Neural cell (in vitro differentiated cells): ENCODE measurements around the gene TSPAN11. TPM values are rescaled to one million over a fixed set of nuclear protein-coding genes. Genes with fewer than 3 reads are reported as not detected.

Source experiments
- H2AFZ ChIP-seq: fragments of 200-600, 300-800 bp; sonication (generic), shearing (Covaris generic); 2 replicates; pipeline ENCODE4 v1.6.0; 2014; ENCODE audit warnings: low read depth, mild to moderate bottlenecking, antibody characterized with exemption, low read length, moderate library complexity
- H3F3A ChIP-seq: fragments of 200-600 bp; shearing (Covaris generic); 2 replicates; pipeline ENCODE4 v1.6.1; 2016; ENCODE audit warnings: mild to moderate bottlenecking, moderate library complexity, mixed read lengths, antibody characterized with exemption, low read length; ENCODE audit not compliant: insufficient read depth, poor library complexity, severe bottlenecking
- H3K27ac ChIP-seq: fragments of 200-600, 300-800 bp; sonication (generic), shearing (Covaris generic); 2 replicates; pipeline ENCODE4 v1.5.1; 2014; ENCODE audit warnings: mild to moderate bottlenecking, low read length, moderate library complexity
- H3K27me3 ChIP-seq: fragments of 300-800, 200-600 bp; sonication (generic), shearing (Covaris generic); 2 replicates; pipeline ENCODE4 v1.6.0; 2014; ENCODE audit warnings: mild to moderate bottlenecking, low read depth, low read length, moderate library complexity; ENCODE audit not compliant: insufficient read depth
- H3K36me3 ChIP-seq: fragments of 300-800, 200-600 bp; sonication (generic), shearing (Covaris generic); 2 replicates; pipeline ENCODE4 v1.5.1; 2014; ENCODE audit warnings: mild to moderate bottlenecking, antibody characterized with exemption, low read length, moderate library complexity; ENCODE audit not compliant: insufficient read depth
- H3K4me2 ChIP-seq: fragments of 300-800, 200-600 bp; sonication (generic), shearing (Covaris generic); 2 replicates; pipeline ENCODE4 v1.6.0; 2014; ENCODE audit warnings: mild to moderate bottlenecking, low read length
- H3K4me3 ChIP-seq: fragments of 300-800, 200-600 bp; sonication (generic), shearing (Covaris generic); 2 replicates; pipeline ENCODE4 v1.5.1; 2014; ENCODE audit warnings: mild to moderate bottlenecking, low read length, moderate library complexity
- H3K79me2 ChIP-seq: fragments of 200-600 bp; shearing (Covaris generic); replicated peaks from 2 replicates; pipeline ENCODE4 v1.6.0; 2014; ENCODE audit warnings: mild to moderate bottlenecking, low read length, moderate library complexity; ENCODE audit not compliant: insufficient read depth
- H3K9ac ChIP-seq: fragments of 300-800, 200-600 bp; sonication (generic), shearing (Covaris generic); 2 replicates; pipeline ENCODE4 v1.6.1; 2016; ENCODE audit warnings: mild to moderate bottlenecking, low read length, mixed read lengths
- H3K9me2 ChIP-seq: fragments of 200-600 bp; shearing (Covaris generic); 2 replicates; pipeline ENCODE4 v1.6.1; 2016; ENCODE audit warnings: mild to moderate bottlenecking, low read length, mixed read lengths; ENCODE audit not compliant: insufficient read depth
- H3K9me3 ChIP-seq: fragments of 200-600, 300-800 bp; sonication (generic), shearing (Covaris generic); 2 replicates; pipeline ENCODE4 v1.6.1; 2016; ENCODE audit warnings: mild to moderate bottlenecking, mixed run types, low read length, moderate library complexity, mixed read lengths
- H4K20me1 ChIP-seq: fragments of 200-600 bp; shearing (Covaris generic); 2 replicates; pipeline ENCODE4 v1.6.1; 2016; ENCODE audit warnings: mild to moderate bottlenecking, mixed run types; ENCODE audit not compliant: insufficient read depth
- EP300 ChIP-seq: fragments of 450-650 bp; conservative IDR thresholded peaks from 2 replicates; pipeline ENCODE4 v1.6.1; 2014; ENCODE audit warnings: antibody characterized with exemption, mild to moderate bottlenecking, moderate library complexity; ENCODE audit not compliant: poor library complexity, severe bottlenecking
- EZH2 ChIP-seq: fragments of 200-600, 300-800 bp; shearing (Covaris generic), sonication (generic); IDR thresholded peaks from 2 replicates; pipeline ENCODE4 v1.6.1; 2014; ENCODE audit warnings: antibody characterized with exemption, low read length, borderline replicate concordance, mild to moderate bottlenecking; ENCODE audit not compliant: insufficient read depth, poor library complexity, severe bottlenecking
- MXI1 ChIP-seq: fragments of 450-650 bp; conservative IDR thresholded peaks from 2 replicates; pipeline ENCODE4 v1.6.1; 2014; ENCODE audit warnings: antibody characterized with exemption, mild to moderate bottlenecking; ENCODE audit not compliant: poor library complexity, severe bottlenecking
- POLR2AphosphoS5 ChIP-seq: IDR thresholded peaks from 2 replicates; pipeline ENCODE4 v1.6.1; 2012
- RAD21 ChIP-seq: fragments of 450-650 bp; conservative IDR thresholded peaks from 2 replicates; pipeline ENCODE4 v1.6.1; 2014; ENCODE audit warnings: antibody characterized with exemption, mild to moderate bottlenecking, moderate library complexity
- SMC3 ChIP-seq: fragments of 450-650 bp; conservative IDR thresholded peaks from 2 replicates; pipeline ENCODE4 v1.6.1; 2014; ENCODE audit warnings: antibody characterized with exemption, mild to moderate bottlenecking, moderate library complexity; ENCODE audit not compliant: poor library complexity
- TAF1 ChIP-seq: IDR thresholded peaks from 2 replicates; pipeline ENCODE4 v1.6.1; 2012; ENCODE audit warnings: low read depth
- polyA plus RNA-seq: library from polyadenylated mRNA; depleted of rRNA; stranded (reverse); fragments of >200 nt; gene quantifications from 2 replicates; pipeline ENCODE4 v1.2.3, GENCODE V29; 2014
- TF ChIP-seq, protein P1 (sequence below): fragments of 450-650 bp; IDR thresholded peaks from 2 replicates; pipeline ENCODE4 v1.5.1; 2014; ENCODE audit warnings: antibody characterized with exemption, mild to moderate bottlenecking, moderate library complexity; ENCODE audit not compliant: poor library complexity, severe bottlenecking
- TF ChIP-seq, protein P2 (sequence below): IDR thresholded peaks from 2 replicates; pipeline ENCODE4 v1.6.1; 2012; ENCODE audit warnings: borderline replicate concordance

Gene TSPAN11
- polyA plus RNA-seq, 1 donor from 2014 or later = 5.6 TPM

DNA sequence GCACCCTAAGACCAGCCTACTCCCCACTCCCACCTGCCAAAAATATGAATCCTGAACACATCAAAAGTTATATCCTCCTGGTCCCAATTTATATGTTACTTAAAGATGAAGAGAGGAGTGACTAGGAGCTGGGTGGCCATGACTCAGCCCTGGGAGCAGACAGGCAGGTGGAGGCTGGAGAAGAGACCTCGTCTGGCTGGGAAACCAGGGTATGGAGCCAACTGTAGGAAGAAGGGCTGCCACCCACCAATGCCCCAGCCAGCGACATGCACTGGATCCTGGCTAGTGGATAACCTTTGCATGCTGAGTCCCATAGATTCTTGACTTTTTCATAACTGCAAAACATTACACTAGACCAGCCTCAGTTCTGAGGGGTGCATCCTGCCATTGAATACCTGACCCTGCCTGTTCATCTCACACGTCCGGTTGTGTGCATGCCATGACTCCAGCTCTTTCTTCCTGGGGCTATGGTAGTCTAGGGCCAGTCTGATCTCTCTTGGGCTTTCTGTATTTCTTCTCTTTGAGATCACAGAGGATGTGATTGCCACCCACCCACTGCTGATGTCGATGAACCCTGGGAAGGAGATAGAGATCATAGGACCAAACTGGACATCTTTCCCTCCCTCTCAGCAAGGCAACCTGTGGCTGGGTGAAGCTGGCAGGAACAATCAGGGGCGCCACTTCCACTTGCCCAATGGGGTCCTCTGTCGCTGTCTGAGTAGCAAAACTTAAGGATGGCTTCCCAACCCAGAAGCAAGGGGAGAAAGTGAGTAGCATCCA, 77.5 kb downstream of the TSPAN11 start:
- Histone ChIP-seq H3F3A (no peaks in the 10 kb centered on the region), H2AFZ (no peak overlapping the region), H3K36me3 (no peaks in the 10 kb centered on the region), H3K4me3 (no peak overlapping the region), H3K27me3 (no peaks in the 10 kb centered on the region), H3K4me2 (no peak overlapping the region), H4K20me1 (no peaks in the 10 kb centered on the region), H3K9me3 (no peaks in the 10 kb centered on the region), H3K79me2 (no peaks in the 10 kb centered on the region), H3K27ac (no peak overlapping the region), H3K9ac (no peak overlapping the region), H3K9me2 (no peaks in the 10 kb centered on the region)
- TF ChIP-seq RAD21 = no peak
- TF ChIP-seq SMC3 = no peak
- TF ChIP-seq EP300 = no peak
- TF ChIP-seq MXI1 = no peak
- TF ChIP-seq TAF1 = no peak
- TF ChIP-seq, protein P1, sequence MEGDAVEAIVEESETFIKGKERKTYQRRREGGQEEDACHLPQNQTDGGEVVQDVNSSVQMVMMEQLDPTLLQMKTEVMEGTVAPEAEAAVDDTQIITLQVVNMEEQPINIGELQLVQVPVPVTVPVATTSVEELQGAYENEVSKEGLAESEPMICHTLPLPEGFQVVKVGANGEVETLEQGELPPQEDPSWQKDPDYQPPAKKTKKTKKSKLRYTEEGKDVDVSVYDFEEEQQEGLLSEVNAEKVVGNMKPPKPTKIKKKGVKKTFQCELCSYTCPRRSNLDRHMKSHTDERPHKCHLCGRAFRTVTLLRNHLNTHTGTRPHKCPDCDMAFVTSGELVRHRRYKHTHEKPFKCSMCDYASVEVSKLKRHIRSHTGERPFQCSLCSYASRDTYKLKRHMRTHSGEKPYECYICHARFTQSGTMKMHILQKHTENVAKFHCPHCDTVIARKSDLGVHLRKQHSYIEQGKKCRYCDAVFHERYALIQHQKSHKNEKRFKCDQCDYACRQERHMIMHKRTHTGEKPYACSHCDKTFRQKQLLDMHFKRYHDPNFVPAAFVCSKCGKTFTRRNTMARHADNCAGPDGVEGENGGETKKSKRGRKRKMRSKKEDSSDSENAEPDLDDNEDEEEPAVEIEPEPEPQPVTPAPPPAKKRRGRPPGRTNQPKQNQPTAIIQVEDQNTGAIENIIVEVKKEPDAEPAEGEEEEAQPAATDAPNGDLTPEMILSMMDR = no peak
- TF ChIP-seq POLR2AphosphoS5 = no peak
- no peak for TF ChIP-seq EZH2
- TF ChIP-seq, protein P2, sequence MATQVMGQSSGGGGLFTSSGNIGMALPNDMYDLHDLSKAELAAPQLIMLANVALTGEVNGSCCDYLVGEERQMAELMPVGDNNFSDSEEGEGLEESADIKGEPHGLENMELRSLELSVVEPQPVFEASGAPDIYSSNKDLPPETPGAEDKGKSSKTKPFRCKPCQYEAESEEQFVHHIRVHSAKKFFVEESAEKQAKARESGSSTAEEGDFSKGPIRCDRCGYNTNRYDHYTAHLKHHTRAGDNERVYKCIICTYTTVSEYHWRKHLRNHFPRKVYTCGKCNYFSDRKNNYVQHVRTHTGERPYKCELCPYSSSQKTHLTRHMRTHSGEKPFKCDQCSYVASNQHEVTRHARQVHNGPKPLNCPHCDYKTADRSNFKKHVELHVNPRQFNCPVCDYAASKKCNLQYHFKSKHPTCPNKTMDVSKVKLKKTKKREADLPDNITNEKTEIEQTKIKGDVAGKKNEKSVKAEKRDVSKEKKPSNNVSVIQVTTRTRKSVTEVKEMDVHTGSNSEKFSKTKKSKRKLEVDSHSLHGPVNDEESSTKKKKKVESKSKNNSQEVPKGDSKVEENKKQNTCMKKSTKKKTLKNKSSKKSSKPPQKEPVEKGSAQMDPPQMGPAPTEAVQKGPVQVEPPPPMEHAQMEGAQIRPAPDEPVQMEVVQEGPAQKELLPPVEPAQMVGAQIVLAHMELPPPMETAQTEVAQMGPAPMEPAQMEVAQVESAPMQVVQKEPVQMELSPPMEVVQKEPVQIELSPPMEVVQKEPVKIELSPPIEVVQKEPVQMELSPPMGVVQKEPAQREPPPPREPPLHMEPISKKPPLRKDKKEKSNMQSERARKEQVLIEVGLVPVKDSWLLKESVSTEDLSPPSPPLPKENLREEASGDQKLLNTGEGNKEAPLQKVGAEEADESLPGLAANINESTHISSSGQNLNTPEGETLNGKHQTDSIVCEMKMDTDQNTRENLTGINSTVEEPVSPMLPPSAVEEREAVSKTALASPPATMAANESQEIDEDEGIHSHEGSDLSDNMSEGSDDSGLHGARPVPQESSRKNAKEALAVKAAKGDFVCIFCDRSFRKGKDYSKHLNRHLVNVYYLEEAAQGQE = no peak

DNA sequence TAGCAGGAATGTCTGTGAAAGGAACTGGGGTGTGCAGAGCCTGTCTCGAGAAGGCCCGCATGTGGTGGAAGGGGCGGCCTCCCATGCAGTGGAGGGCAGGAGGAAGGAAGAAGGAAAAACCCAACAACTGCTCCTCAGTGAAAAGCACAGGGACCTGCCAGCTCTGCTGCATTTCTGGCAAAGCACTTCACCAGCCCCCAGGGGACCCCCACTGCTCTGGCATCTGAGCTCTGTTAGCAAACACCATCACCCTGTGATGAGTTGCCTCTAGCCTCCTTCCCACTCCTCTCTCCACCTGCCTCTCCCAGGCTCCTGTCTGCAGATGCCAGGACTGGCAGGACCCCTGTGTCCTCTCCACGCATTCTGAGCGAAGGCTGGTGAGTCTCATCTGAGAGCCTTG, 78.1 kb downstream of the TSPAN11 start:
- Histone ChIP-seq H4K20me1 (no peaks in the 10 kb centered on the region), H3K79me2 (no peaks in the 10 kb centered on the region), H2AFZ (no peak overlapping the region), H3K9me2 (no peaks in the 10 kb centered on the region), H3K27me3 (no peaks in the 10 kb centered on the region), H3K4me2 (no peak overlapping the region), H3K27ac (no peak overlapping the region), H3K4me3 (no peak overlapping the region), H3K9ac (no peak overlapping the region), H3K9me3 (no peaks in the 10 kb centered on the region), H3K36me3 (no peaks in the 10 kb centered on the region), H3F3A (no peaks in the 10 kb centered on the region)
- no peak for TF ChIP-seq POLR2AphosphoS5
- TF ChIP-seq, protein P1 = no peak
- TF ChIP-seq, protein P2 = no peak
- TF ChIP-seq RAD21 = no peak
- TF ChIP-seq TAF1 = no peak
- TF ChIP-seq EP300 = no peak
- TF ChIP-seq SMC3 = no peak
- no peak for TF ChIP-seq MXI1
- no peak for TF ChIP-seq EZH2
